ENCODE results near the gene TRMU.
"Not testable (repeated sequence)": the region's sequence is repeated elsewhere in the genome, so short reads cannot be mapped to it uniquely, and the experiment has no call there.

TRMU gene

GRCh38 chr22:46303347-46303965, 32.1 kb upstream of the TRMU start:
- no peak for DNase-seq

- no peak for DNase-seq
Measured at GRCh38 chr22:46308283-46308988, 27.1 kb upstream of the TRMU start.

- no peak for DNase-seq
Measured at GRCh38 chr22:46309526-46310085, 25.9 kb upstream of the TRMU start.

GRCh38 chr22:46312056-46312455, 23.5 kb upstream of the TRMU start:
- no peak for DNase-seq

GRCh38 chr22:46312848-46313247, 22.7 kb upstream of the TRMU start:
- not testable (repeated sequence) for DNase-seq

GRCh38 chr22:46315976-46316375, 19.5 kb upstream of the TRMU start:
- DNase-seq = no peak

GRCh38 chr22:46317646-46318045, 17.9 kb upstream of the TRMU start:
- no peak for DNase-seq

- DNase-seq = no peak
Measured at GRCh38 chr22:46318576-46318975, 16.9 kb upstream of the TRMU start.

- DNase-seq = no peak
Measured at GRCh38 chr22:46319319-46319718, 16.2 kb upstream of the TRMU start.

- no peak for DNase-seq
Measured at GRCh38 chr22:46320166-46320710, 15.3 kb upstream of the TRMU start.

- DNase-seq = no peak
Measured at GRCh38 chr22:46320716-46321386, 14.7 kb upstream of the TRMU start.

- DNase-seq = no peak
Measured at GRCh38 chr22:46322711-46323110, 12.8 kb upstream of the TRMU start.

- DNase-seq = no peak
Measured at GRCh38 chr22:46323162-46323561, 12.4 kb upstream of the TRMU start.

GRCh38 chr22:46326066-46326680, 9.3 kb upstream of the TRMU start:
- DNase-seq = no peak

GRCh38 chr22:46327691-46328465, 7.6 kb upstream of the TRMU start:
- no peak for DNase-seq

GRCh38 chr22:46328797-46329196, 6.7 kb upstream of the TRMU start:
- DNase-seq = no peak

- no peak for DNase-seq
Measured at GRCh38 chr22:46329616-46330015, 5.9 kb upstream of the TRMU start.

- DNase-seq = no peak
Measured at GRCh38 chr22:46330426-46330825, 5.1 kb upstream of the TRMU start.

GRCh38 chr22:46331496-46331895, 4.0 kb upstream of the TRMU start:
- no peak for DNase-seq

- no peak for DNase-seq
Measured at GRCh38 chr22:46336119-46337078, 885 bp downstream of the TRMU start.

- DNase-seq = no peak
Measured at GRCh38 chr22:46337870-46338269, 2.4 kb downstream of the TRMU start.

Measured in NCI-H2107 (cell line).